ENCODE results near the gene OR5J2.
"Not testable (repeated sequence)": the region's sequence is repeated elsewhere in the genome, so short reads cannot be mapped to it uniquely, and the experiment has no call there.

OR5J2 gene

DNA sequence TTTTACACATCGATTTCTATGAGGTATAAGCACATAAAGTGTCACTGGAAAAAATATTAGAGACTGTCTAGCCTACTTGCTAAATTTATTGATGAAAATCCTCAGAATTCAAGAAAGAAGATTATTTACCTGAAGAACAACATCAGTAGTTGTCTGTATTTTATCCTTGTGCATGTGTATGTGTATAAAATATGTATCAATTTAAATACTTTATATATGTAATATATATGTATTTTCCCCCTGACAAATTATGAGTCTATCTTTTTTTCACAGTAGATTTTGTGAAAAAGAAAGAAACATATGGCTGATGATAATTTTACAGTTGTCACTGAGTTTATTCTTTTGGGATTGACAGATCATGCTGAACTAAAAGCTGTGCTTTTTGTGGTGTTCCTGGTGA is at the start of gene OR5J2:
OR5J2 (plus strand) TSS at position 301 of the 400 bp plus-strand sequence; CDS start at position 301, 0 bp downstream.
- no peak for DNase-seq (ENCODE audit: low read depth in 2 of 2)

- no peak for DNase-seq (ENCODE audit: low read depth in 2 of 2)
Observed at GRCh38 chr11:56140151-56140661, 36.2 kb upstream of the OR5J2 start, which contains the start of gene OR8J3. Gene OR8J3, minus strand, starts transcription at chr11:56140201. Its CDS starts 2,483 bp downstream, at chr11:56137718.

GRCh38 chr11:56143681-56144080 is 32.7 kb upstream of the OR5J2 start:
- DNase-seq (ENCODE audit: low read depth in 2 of 2) = not testable (repeated sequence)

- DNase-seq (ENCODE audit: low read depth in 2 of 2) = no peak
Observed at GRCh38 chr11:56151376-56151775, 25.0 kb upstream of the OR5J2 start.

DNA sequence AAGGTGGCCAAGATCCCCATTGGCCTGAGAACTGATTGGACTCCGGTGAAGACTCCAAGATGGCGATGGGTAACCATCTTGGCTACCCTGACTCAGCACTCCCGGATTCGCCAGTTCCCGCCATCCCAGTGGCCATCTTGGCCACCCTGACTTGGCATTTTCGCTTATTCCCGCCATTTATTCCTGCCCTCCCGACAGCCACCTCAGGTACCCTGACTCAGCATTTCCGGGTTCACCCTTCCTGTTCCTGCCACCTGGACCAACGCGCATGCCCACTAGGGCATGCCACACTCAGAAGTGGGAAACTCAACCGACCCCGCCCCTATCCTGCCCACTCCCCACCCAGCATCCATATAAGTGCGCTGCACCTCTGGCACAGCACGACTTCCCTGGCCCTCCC is 24.1 kb upstream of the OR5J2 start:
- DNase-seq (ENCODE audit: low read depth in 2 of 2) = no peak

GRCh38 chr11:56160217-56160616 is 16.2 kb upstream of the OR5J2 start, which contains the start of gene OR8K5:
Gene OR8K5, minus strand, starts transcription at chr11:56160317. Its CDS starts 0 bp downstream, at chr11:56160317.
- no peak for DNase-seq (ENCODE audit: low read depth in 2 of 2)

GRCh38 chr11:56163804-56164203 is 12.6 kb upstream of the OR5J2 start:
- DNase-seq (ENCODE audit: low read depth in 2 of 2) = no peak

DNA sequence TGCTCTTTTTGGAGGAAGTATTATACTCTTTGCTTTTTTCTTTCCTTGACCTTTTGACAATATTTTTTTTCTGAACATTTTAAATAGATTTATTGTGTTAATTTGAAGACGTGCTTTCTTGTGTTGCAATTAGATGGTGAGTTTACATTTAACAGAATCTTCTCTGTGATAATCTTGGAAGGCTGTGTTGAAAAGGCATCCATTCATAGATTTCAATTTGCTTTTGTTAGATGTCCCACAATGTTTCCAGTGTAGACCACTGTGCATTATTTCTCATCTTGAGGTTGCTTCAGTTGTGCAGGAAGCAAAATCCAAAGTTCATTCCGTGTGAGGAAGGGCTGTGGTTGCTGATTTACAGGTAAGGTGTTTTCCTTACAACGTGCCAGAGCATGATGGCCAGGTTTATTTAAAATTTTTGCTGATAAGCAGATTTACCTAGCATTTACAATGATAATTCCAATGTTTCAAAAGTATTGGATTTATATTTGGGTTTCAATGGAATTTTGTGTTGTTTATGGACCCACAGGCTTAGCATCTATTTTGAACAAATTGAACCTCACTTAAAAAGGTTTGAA is 4.1 kb upstream of the OR5J2 start:
- DNase-seq (ENCODE audit: low read depth in 2 of 2) = no peak

DNA sequence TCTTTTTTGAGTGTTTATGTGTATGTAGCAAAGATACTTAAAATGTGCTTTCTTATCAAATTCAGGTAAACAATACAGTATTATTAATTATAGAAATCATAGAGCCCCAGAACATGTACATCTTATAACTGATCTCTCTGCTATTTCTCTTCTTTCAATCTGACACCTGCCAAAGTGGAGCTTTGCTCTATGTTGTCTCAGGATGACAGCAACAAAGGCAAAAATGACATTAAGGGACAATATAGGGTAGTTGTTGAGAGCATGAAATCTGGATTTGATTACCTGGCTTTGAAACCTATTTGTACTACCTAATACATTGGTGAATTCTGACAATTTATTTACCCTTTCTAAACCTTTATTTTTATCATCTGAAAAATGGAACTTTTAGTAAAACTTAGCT is 7.0 kb downstream of the OR5J2 start:
- no peak for DNase-seq (ENCODE audit: low read depth in 2 of 2)

DNA sequence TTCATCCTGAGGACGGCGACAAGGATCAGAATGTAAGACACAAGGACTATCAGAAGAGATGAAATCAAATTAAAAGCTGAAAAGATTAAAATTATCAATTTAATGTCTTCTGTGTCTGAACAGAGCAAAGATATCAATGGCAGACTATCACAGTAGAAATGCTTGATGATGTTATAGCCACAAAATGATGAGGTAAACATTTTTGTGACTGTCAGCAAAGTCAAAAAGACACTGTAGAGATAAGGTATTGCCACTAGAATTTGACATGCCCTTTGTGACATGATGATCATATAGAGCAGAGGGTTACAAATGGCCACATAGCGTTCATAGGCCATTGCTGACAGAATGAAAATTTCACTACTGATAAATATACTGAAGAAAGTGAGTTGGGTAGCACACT is 12.2 kb downstream of the OR5J2 start:
- DNase-seq (ENCODE audit: low read depth in 2 of 2) = no peak

DNA sequence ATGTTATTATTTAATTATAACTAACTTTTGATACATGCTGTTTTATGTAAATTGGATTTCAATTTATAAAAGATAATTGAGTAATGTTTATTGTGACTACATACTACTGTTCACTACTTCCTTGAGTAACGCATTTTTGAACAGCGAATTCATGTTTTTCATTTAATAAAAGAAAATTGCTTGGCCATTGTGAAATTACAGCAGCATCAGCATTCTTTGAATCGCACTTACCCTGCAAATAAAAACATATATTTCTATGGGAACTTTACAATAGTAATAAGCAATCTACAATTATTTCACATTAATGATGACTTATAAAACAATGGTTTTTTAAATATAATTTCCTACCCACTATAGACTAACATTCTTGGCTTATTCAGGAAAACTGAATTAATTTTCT is 20.3 kb downstream of the OR5J2 start:
- no peak for DNase-seq (ENCODE audit: low read depth in 2 of 2)

GRCh38 chr11:56197367-56197766 is 20.9 kb downstream of the OR5J2 start:
- DNase-seq (ENCODE audit: low read depth in 2 of 2) = no peak

- no peak for DNase-seq (ENCODE audit: low read depth in 2 of 2)
Observed at GRCh38 chr11:56207790-56208189, 31.4 kb downstream of the OR5J2 start.

DNA sequence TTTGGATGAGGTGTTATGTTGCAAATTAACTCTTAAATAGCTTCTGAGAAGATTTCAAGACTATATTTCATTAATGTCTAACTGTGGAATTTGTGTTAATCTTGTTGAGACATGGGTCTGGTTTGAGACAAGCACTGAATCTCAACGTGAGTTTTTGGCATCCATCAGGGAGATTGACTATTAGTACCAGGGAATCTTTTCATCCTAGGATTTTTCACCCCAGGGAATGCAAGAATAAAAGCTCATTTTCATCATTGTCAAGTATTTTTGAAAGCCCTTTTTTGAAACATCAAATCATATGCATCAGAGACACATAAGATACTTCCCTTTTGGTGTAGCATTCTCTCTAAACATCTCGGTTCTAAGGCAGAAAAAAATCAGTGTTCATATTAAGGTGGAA is 38.1 kb downstream of the OR5J2 start:
- DNase-seq (ENCODE audit: low read depth in 2 of 2) = no peak

- not testable (repeated sequence) for DNase-seq (ENCODE audit: low read depth in 2 of 2)
Observed at GRCh38 chr11:56219735-56220134, 43.3 kb downstream of the OR5J2 start.

Data from stimulated activated CD4-positive, alpha-beta T cell treated with anti-CD3 and anti-CD28 coated beads, Interleukin-1b, Interleukin-23, amount 100 ng/mL, for 4 hours (primary cell).